Rectal smooth muscle tissue (tissue), 1 donor: ENCODE results near the gene LHX3.

ENCODE experiments used
- H3K27ac ChIP-seq: one replicate; pipeline ENCODE4 v1.7.0; 2013; ENCODE audit warnings: low read depth, low read length, inconsistent platforms
- H3K27me3 ChIP-seq: one replicate; pipeline ENCODE4 v1.7.0; 2013; ENCODE audit warnings: low read length; ENCODE audit not compliant: control insufficient read depth, insufficient read depth
- H3K36me3 ChIP-seq: one replicate; pipeline ENCODE4 v1.7.0; 2013; ENCODE audit warnings: low read length; ENCODE audit not compliant: control insufficient read depth, insufficient read depth
- H3K4me1 ChIP-seq: one replicate; pipeline ENCODE4 v1.7.0; 2013; ENCODE audit warnings: low read length; ENCODE audit not compliant: control insufficient read depth, insufficient read depth
- H3K4me3 ChIP-seq: one replicate; pipeline ENCODE4 v1.7.0; 2013; ENCODE audit warnings: low read length
- H3K9ac ChIP-seq: one replicate; pipeline ENCODE4 v1.7.0; 2013; ENCODE audit warnings: low read length

The LHX3 gene

DNA sequence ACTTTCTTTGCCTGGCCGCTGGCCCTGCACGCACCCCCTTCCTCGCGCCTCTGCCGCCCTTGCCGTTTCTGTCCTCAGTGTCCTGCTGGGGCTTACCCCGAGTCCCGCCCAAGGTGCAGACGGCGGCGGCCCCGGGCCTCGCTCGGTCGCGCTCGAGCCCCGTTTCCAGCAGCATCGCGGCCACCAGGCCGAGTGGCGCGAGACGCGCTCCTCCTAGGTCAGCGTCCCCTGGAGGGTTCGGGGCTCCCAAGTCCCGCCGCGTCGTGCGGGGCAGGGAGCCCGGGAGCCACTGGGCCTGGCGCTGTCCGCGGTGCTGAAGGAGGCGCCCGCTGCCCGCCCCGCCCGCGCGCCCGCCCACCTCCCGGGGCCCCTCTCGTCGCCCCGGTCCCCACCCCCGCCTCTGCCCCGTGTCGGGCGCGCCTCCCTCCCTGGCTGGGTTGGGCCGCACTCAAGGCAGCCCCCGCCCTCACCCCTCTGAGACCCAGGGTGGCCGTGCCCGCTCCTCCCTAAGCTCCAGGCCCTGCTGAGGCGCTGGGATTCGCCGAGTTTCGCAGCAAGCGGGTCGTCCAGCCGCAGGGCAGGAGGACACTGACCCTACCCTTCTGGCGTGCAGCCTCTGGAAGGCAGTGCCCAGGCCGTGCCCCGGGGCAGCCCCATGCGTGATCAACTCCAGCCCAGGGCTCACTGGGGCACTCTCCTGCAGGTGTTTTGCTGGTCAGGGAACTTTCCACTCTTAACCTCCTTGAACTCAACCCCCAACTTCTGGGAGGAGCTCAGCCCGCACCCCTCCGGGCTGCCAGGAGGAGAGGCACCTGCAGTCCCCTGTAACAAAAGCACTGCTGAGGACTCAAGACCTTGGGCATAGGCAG, at the start of gene LHX3:
Gene LHX3, minus strand, starts transcription at position 291 of the 869 bp plus-strand sequence. Its CDS starts 116 bp downstream, at position 175.
- Histone ChIP-seq H3K27me3 (peaks cover 37% of the 10 kb centered on the region), H3K4me3 (no peak within 1 kb of the TSS), H3K9ac (no peak within 1 kb of the TSS), H3K27ac (no peak within 1 kb of the TSS), H3K36me3 (peaks cover 7% of the 10 kb centered on the region), H3K4me1 (no peaks in the 10 kb centered on the region)

DNA sequence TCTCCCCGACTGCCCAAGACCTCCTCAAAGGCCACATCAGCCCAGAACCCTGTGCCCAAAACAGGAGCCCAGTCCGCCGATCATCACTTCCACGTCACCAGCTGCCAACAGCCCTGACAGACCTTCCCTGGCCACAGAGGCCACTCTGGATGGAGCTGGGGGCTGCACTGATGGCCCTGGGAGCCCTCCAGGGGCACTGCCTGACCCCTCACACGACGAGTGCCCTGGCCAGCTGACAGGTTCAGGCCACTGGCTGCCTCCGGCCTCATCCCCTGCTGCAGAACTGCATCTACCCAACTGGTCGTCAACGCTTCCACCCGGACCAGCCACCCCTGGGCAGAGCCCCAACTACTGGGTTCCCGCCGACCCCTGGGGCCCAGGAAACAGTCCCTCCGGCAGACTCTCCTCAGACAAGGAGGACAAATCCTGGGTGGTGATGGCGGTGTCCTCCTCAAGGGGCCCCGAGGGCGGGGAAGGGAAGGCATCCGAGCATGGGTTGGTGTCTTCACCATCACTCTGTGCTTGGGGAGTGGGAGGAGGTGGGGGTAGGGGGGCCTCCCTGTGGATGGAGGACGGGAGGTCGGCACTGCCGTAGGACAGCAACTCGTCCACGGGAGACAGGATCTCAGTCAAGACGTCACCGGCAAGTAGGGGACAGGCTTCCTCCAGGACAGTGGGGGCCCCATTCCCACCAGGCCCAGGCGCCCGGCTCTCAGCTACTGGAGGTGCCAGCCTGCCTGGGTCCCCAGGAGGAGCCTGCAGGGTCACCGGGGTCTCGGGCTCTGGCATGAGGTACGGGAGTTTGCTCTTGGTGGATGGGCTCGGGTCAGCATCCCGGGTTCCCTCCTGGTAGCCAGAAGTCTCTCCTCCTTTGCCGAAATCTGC, 48.6 kb upstream of the LHX3 start:
- Histone ChIP-seq H3K27me3 (no peaks in the 10 kb centered on the region), H3K4me1 (no peaks in the 10 kb centered on the region), H3K4me3 (no peak overlapping the region), H3K9ac (no peak overlapping the region), H3K36me3 (no peaks in the 10 kb centered on the region), H3K27ac (no peak overlapping the region)

DNA sequence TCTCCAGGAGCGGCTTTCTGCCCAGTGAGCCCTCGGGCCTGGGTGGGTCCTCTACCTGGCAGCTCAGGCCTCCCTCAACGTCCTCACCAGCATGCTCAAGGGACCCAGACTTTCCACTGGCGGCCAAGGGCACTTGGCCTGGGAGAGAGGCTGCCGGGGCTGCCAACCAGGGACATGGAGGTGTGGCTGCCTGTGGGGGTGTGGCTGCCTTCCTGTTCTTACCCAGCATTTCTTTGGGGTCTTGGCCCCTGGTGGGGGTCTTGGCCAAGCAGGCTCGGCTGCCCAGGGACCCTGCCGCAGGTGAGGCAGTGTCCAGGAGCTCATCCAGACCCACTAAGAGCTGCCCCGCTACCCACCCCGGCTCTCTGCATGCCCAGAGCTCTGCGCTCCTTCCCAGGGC, 47.9 kb upstream of the LHX3 start:
- Histone ChIP-seq H3K9ac (no peak overlapping the region), H3K36me3 (no peaks in the 10 kb centered on the region), H3K27ac (no peak overlapping the region), H3K4me1 (no peaks in the 10 kb centered on the region), H3K27me3 (no peaks in the 10 kb centered on the region), H3K4me3 (no peak overlapping the region)

DNA sequence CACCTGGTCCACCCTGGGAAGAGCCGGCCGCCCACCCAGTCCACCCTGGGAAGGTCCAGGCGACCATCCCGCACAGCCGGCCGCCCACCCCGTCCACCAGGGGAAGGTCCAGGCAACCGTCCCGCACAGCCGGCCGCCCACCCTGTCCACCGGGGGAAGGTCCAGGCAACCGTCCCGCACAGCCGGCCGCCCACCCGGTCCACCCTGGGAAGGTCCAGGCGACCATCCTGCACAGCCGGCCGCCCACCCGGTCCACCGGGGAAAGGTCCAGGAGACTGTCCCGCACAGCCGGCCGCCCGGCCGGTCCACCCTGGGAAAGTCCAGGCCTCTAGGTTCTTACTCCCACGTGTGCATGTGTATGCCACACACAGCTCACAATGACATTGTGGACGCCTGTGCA, 47.4 kb upstream of the LHX3 start:
- no peak overlapping the region for H3K27ac ChIP-seq
- no peaks in the 10 kb centered on the region for H3K4me1 ChIP-seq
- no peak overlapping the region for H3K9ac ChIP-seq
- H3K36me3 ChIP-seq, result no peaks in the 10 kb centered on the region
- no peaks in the 10 kb centered on the region for H3K27me3 ChIP-seq
- no peak overlapping the region for H3K4me3 ChIP-seq

DNA sequence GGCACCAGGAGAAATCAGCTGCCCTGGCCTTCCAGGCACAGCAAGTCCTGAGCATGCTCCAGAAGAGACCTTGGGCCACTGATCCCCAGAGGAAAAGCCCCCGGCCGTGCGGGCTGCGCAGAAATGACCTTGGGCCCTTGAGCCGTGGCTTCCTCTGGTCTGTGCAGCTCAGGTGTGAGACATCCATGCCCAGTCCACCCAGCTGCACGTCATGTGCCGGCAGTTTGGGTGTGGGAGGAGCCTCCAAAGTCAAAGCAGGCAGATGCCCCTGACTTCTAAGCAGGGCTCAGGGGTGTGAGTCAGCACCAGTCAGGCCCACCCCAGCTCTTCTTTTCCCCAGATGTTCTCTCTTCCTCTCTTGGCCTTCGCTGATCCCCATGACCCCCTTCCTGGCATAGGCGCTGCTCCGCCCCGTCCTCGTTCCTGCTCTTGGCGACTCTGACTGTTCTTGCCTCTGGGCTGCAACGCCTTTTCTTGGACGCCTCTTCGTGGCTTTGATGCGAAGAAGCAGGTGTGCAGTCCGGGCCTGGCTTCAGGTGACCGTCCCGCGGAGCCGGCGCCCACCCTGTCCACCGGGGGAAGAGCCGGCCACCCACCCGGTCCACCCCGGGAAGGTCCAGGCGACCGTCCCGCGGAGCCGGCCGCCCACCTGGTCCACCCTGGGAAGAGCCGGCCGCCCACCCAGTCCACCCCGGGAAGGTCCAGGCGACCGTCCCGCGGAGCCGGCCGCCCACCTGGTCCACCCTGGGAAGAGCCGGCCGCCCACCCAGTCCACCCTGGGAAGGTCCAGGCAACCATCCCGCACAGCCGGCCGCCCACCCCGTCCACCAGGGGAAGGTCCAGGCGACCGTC, 46.6 kb upstream of the LHX3 start:
- no peak overlapping the region for H3K4me3 ChIP-seq
- H3K27me3 ChIP-seq, result no peaks in the 10 kb centered on the region
- no peaks in the 10 kb centered on the region for H3K36me3 ChIP-seq
- no peak overlapping the region for H3K9ac ChIP-seq
- H3K4me1 ChIP-seq, result no peaks in the 10 kb centered on the region
- H3K27ac ChIP-seq, result no peak overlapping the region

DNA sequence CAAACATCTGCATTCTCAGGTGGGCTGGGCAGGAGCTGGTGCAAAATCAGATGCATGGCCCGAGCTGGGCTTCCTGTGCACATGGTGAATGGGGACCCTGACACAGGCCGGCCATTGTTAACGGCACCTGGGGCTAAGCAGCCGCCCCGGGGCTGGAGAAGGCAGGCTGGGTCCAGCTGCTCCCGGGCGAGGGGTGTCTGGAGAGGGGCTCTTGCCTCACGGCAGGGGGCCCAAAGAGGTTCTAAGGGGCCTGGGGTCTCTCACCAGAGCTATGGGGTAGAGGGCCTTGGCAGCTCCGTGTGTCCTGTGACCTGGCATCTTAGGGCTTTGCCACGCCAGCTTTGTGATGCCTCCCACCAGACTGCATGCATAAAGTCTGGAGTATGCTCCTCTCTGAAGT, 45.7 kb upstream of the LHX3 start:
- H3K4me3 ChIP-seq, result no peak overlapping the region
- no peaks in the 10 kb centered on the region for H3K27me3 ChIP-seq
- H3K9ac ChIP-seq, result no peak overlapping the region
- no peaks in the 10 kb centered on the region for H3K4me1 ChIP-seq
- H3K36me3 ChIP-seq, result no peaks in the 10 kb centered on the region
- no peak overlapping the region for H3K27ac ChIP-seq

DNA sequence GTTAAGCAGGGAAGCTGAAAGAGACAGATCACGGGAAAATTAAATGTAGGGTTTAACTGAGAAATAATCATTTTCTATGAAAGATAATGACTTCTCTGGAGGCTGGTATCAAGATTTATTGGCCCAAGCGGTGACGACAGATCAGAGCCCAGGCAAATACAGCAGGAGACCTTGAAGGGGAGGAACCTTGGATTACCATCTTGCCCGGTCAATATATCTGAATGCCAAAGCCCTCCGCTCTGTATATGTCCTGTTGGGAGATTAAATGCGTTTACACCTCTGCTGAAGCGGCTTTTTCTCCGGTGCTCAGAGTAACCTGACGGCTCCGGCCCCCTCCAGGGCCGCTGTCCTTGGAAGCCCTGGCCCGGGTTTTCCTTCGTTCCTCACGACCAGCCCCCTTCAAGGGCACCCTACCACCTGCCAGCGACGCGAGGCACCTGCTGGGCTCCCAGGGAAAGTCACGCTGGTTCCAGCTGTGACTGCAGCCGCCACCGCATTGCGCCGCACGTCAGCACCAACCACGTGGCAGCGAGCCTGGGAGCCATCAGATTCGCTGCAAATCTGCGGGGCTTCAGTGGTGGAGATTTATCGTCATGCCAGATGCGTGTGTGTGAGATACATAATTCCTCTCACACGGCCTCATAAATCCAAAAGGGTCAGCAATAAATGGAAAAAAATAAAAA, 45.1 kb upstream of the LHX3 start:
- no peaks in the 10 kb centered on the region for H3K27me3 ChIP-seq
- no peak overlapping the region for H3K27ac ChIP-seq
- no peaks in the 10 kb centered on the region for H3K4me1 ChIP-seq
- H3K4me3 ChIP-seq, result no peak overlapping the region
- H3K9ac ChIP-seq, result no peak overlapping the region
- no peaks in the 10 kb centered on the region for H3K36me3 ChIP-seq

DNA sequence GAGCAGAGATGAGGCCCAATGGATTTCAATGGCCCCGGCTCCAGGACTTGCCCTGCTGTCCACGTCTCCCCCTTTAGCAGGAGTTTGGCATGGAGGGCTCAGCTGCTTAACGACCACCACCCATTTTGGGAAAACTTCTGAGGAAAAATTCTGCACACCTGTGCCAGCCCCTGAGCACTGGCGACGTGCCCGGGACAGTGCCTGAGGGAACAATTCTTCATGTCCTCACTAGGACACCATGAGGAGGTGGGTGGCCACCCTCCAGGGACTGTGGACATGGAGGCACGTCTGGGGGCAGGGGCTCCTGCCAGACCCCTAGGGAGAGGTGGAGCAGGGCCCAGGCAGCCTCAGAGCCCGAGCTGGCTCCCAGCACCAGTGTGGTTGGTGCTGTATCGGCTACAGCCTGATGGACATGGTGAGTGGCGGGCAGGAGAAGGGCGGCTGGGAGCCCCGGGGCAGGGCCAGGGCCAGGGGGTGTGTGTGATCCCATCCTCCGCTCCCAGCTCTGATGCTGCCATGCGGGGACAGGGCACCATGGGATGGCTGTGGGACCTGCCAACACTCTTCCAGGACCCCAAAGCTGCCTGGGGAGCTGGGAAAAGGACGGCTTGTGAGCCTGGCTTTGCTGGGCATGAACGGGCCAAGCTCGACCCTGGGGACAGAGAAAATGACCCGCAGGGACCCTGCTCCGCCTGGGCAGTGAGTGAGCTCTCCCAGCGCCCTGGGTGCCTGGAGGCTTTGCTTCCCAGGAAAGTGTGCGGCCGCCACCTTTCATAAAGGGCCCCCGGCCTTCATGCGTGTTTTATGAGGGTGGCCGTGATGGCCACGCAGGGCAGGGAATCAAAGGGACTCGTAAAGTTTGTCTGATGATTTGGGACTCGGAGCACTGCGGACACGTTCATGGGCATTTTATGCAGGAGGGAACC, 44.3 kb upstream of the LHX3 start:
- Histone ChIP-seq H3K36me3 (no peaks in the 10 kb centered on the region), H3K27ac (no peak overlapping the region), H3K27me3 (no peaks in the 10 kb centered on the region), H3K4me3 (no peak overlapping the region), H3K4me1 (peaks cover 7% of the 10 kb centered on the region), H3K9ac (no peak overlapping the region)

DNA sequence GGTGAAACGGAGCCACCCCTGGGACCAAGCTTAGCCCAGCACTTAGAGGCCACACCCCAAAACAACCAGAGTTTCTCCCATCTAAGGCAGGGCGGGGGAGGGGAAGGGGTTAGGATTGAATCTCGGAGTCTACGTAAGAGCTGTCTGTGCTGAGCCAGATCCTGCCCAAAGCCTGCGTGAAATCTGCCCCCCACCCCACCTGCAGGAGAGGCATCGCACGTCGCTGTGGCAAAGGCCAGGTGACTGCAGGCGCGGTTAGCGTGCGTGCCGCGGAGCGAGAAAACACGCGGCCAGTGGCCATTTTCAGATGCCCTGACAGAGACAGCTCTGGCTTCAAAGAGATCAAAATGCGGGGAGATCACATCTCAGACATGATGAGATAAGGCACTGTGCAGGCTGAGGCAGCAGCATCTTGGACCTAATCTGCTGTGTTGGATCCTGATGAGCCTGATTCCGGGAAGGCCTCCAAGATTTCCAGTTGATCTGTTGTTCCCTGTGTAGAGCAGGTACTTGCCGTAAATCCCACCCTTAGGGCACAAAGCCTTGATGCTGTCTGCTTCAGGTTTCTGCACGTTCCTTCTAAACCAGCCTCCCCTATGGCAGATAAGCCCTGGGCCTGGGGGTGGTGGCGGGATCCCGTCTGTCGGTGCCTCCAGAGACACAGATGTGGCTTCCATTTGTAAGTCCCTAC, 43.2 kb upstream of the LHX3 start:
- Histone ChIP-seq H3K27ac (no peak overlapping the region), H3K27me3 (no peaks in the 10 kb centered on the region), H3K9ac (no peak overlapping the region), H3K4me3 (no peak overlapping the region), H3K4me1 (peaks cover 7% of the 10 kb centered on the region), H3K36me3 (no peaks in the 10 kb centered on the region)

DNA sequence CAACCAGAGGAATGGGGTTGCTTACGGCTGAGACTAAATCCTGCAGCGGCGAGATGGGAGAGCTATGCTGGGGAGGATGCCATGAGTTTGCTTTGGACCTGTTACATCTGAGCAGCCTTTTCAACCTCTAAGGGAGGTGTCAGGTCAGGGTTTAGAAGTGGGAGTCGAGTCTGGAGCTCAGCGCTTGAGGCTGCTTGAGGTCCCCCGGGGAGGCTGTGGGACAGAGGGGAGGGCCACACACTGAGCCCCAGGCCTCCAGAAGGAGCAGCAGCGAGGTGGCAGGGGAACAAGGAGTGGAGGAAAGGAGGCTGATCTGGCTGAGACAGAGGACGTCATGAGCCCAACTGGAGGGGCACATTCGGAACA, 42.6 kb upstream of the LHX3 start:
- H3K27ac ChIP-seq, result no peak overlapping the region
- H3K36me3 ChIP-seq, result no peaks in the 10 kb centered on the region
- H3K27me3 ChIP-seq, result no peaks in the 10 kb centered on the region
- H3K4me3 ChIP-seq, result no peak overlapping the region
- peaks cover 7% of the 10 kb centered on the region for H3K4me1 ChIP-seq
- H3K9ac ChIP-seq, result no peak overlapping the region
